K562 (cell line): ENCODE results near the gene SHE. TPM values are rescaled to one million over a fixed set of nuclear protein-coding genes. Genes with fewer than 3 reads are reported as not detected.
A peak's percentile ranks its signal among the peaks of the same experiment; 100 is the strongest.

ENCODE experiments used
- ARID1B ChIP-seq: fragments of 450-650 bp; IDR thresholded peaks from 2 replicates; pipeline ENCODE4 v1.6.1; 2016; ENCODE audit warnings: antibody characterized with exemption, mild to moderate bottlenecking, inconsistent platforms
- CBFA2T2 ChIP-seq: fragments of 450-650 bp; conservative IDR thresholded peaks from 2 replicates; pipeline ENCODE4 v1.6.1; 2017; ENCODE audit warnings: mild to moderate bottlenecking
- NCOR1 ChIP-seq: fragments of 450-650 bp; IDR thresholded peaks from 2 replicates; pipeline ENCODE4 v1.6.1; 2016; ENCODE audit warnings: mild to moderate bottlenecking, moderate library complexity
- NFIC ChIP-seq: fragments of 450-650 bp; IDR thresholded peaks from 2 replicates; pipeline ENCODE4 v1.6.1; 2017; ENCODE audit warnings: mild to moderate bottlenecking, inconsistent platforms
- ZNF324 ChIP-seq: fragments of 250-450 bp; sonication (Bioruptor Pico); IDR thresholded peaks from 2 replicates; pipeline ENCODE4 v1.4.0; 2020; ENCODE audit warnings: mild to moderate bottlenecking
- ZNF445 ChIP-seq: fragments of 250-450 bp; sonication (Bioruptor Pico); IDR thresholded peaks from 2 replicates; pipeline ENCODE4 v1.4.0; 2020; ENCODE audit warnings: low read depth, mild to moderate bottlenecking, moderate library complexity
- polyA plus RNA-seq, 8 experiments: library from polyadenylated mRNA; depleted of rRNA in 4 of 8; stranded (reverse) in 5 of 8; unstranded in 3 of 8; fragments of >200 nt; fragmentation: Nextera tagmentation in 2 of 8; fragmentation: Illumina TruSeq in 1 of 8; extraction: Ambion mirVana in 2 of 8; extraction: Trizol in 1 of 8; gene quantifications; 2 replicates each; pipeline versions ENCODE4 v1.2.1 to v1.2.3, GENCODE V29; 2011 to 2014; ENCODE audit warnings: inconsistent platforms in 1 of 8, missing spikeins in 1 of 8
- total RNA-seq, 7 experiments: library from RNA; depleted of rRNA in 6 of 7; stranded (reverse); fragments of >200 nt in 6 of 7; fragmentation: Illumina TruSeq in 2 of 7; extraction: Trizol in 2 of 7; gene quantifications; 2 replicates each; pipeline versions ENCODE4 v1.2.1 to v1.2.3, GENCODE V29; 2011 to 2021; ENCODE audit warnings: low replicate concordance in 1 of 7
- TF ChIP-seq, protein P1 (sequence below): fragments of 200-600 bp; sonication (generic); IDR thresholded peaks from one replicate; pipeline ENCODE4 v1.6.1; 2012; ENCODE audit warnings: mild to moderate bottlenecking, low read depth, low read length, inconsistent platforms
- TF ChIP-seq, protein P2 (sequence below): fragments of 450-650 bp; IDR thresholded peaks from 2 replicates; pipeline ENCODE4 v1.6.1; 2016
- TF ChIP-seq, protein P3 (sequence below): sonication (generic); formaldehyde crosslinking; IDR thresholded peaks from 2 replicates; pipeline ENCODE4 v1.4.0; 2020; ENCODE audit warnings: mild to moderate bottlenecking, missing genetic modification reagents
- TF ChIP-seq, protein P4 (sequence below), 2 experiments: IDR thresholded peaks in 1 of 2; conservative IDR thresholded peaks in 1 of 2; 2 replicates each; pipeline ENCODE4 v1.6.1; 2016; ENCODE audit warnings: low read depth in 2 of 2, mild to moderate bottlenecking in 1 of 2, missing compliant biosample characterization in 1 of 2, missing genetic modification characterization in 1 of 2, moderate library complexity in 1 of 2

The SHE gene
- total and polyA plus RNA-seq, 9 of the 15 experiments (the other 6 are each of a cell fraction or from before 2014, with no cell fraction given): 0.01 to 0.05 TPM; not detected in 7

DNA sequence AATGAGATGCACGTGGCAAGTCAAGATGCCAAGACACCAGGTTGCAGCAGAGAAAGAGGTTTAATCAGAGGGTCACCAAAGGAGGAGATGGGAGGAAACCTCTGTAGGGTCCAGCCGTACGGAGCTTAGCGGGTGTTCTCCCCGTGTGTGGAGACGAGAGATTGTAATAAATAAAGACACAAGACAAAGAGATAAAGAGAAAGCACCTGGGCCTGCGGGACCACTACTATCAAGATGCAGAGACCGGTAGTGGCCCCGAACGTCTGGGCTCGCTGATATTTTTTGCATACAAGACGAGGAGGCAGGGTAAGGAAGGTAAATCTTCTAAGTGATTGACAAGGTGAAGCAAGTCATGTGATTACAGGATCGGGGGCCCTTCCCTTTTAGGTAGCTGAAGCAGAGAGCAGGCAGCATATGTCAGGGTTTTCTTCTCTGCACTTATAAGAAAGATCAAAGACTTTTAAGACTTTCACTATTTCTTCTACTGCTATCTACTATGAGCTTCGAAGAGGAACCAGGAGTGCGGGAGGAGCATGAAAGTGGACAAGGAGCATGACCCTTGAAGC, 41.4 kb downstream of the SHE start (continued):
- TF ChIP-seq, protein P1, sequence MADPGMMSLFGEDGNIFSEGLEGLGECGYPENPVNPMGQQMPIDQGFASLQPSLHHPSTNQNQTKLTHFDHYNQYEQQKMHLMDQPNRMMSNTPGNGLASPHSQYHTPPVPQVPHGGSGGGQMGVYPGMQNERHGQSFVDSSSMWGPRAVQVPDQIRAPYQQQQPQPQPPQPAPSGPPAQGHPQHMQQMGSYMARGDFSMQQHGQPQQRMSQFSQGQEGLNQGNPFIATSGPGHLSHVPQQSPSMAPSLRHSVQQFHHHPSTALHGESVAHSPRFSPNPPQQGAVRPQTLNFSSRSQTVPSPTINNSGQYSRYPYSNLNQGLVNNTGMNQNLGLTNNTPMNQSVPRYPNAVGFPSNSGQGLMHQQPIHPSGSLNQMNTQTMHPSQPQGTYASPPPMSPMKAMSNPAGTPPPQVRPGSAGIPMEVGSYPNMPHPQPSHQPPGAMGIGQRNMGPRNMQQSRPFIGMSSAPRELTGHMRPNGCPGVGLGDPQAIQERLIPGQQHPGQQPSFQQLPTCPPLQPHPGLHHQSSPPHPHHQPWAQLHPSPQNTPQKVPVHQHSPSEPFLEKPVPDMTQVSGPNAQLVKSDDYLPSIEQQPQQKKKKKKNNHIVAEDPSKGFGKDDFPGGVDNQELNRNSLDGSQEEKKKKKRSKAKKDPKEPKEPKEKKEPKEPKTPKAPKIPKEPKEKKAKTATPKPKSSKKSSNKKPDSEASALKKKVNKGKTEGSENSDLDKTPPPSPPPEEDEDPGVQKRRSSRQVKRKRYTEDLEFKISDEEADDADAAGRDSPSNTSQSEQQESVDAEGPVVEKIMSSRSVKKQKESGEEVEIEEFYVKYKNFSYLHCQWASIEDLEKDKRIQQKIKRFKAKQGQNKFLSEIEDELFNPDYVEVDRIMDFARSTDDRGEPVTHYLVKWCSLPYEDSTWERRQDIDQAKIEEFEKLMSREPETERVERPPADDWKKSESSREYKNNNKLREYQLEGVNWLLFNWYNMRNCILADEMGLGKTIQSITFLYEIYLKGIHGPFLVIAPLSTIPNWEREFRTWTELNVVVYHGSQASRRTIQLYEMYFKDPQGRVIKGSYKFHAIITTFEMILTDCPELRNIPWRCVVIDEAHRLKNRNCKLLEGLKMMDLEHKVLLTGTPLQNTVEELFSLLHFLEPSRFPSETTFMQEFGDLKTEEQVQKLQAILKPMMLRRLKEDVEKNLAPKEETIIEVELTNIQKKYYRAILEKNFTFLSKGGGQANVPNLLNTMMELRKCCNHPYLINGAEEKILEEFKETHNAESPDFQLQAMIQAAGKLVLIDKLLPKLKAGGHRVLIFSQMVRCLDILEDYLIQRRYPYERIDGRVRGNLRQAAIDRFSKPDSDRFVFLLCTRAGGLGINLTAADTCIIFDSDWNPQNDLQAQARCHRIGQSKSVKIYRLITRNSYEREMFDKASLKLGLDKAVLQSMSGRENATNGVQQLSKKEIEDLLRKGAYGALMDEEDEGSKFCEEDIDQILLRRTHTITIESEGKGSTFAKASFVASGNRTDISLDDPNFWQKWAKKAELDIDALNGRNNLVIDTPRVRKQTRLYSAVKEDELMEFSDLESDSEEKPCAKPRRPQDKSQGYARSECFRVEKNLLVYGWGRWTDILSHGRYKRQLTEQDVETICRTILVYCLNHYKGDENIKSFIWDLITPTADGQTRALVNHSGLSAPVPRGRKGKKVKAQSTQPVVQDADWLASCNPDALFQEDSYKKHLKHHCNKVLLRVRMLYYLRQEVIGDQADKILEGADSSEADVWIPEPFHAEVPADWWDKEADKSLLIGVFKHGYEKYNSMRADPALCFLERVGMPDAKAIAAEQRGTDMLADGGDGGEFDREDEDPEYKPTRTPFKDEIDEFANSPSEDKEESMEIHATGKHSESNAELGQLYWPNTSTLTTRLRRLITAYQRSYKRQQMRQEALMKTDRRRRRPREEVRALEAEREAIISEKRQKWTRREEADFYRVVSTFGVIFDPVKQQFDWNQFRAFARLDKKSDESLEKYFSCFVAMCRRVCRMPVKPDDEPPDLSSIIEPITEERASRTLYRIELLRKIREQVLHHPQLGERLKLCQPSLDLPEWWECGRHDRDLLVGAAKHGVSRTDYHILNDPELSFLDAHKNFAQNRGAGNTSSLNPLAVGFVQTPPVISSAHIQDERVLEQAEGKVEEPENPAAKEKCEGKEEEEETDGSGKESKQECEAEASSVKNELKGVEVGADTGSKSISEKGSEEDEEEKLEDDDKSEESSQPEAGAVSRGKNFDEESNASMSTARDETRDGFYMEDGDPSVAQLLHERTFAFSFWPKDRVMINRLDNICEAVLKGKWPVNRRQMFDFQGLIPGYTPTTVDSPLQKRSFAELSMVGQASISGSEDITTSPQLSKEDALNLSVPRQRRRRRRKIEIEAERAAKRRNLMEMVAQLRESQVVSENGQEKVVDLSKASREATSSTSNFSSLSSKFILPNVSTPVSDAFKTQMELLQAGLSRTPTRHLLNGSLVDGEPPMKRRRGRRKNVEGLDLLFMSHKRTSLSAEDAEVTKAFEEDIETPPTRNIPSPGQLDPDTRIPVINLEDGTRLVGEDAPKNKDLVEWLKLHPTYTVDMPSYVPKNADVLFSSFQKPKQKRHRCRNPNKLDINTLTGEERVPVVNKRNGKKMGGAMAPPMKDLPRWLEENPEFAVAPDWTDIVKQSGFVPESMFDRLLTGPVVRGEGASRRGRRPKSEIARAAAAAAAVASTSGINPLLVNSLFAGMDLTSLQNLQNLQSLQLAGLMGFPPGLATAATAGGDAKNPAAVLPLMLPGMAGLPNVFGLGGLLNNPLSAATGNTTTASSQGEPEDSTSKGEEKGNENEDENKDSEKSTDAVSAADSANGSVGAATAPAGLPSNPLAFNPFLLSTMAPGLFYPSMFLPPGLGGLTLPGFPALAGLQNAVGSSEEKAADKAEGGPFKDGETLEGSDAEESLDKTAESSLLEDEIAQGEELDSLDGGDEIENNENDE: no peak
- peak; percentile 37; the same call in 1 of the 2 replicates for TF ChIP-seq NFIC
- peak; percentile 84 for TF ChIP-seq CBFA2T2
- TF ChIP-seq ZNF445 (CRISPR knock-in tag): no peak
- peak; percentile 77 for TF ChIP-seq ARID1B
- peak; percentile 62 for TF ChIP-seq NCOR1
- TF ChIP-seq, protein P2, sequence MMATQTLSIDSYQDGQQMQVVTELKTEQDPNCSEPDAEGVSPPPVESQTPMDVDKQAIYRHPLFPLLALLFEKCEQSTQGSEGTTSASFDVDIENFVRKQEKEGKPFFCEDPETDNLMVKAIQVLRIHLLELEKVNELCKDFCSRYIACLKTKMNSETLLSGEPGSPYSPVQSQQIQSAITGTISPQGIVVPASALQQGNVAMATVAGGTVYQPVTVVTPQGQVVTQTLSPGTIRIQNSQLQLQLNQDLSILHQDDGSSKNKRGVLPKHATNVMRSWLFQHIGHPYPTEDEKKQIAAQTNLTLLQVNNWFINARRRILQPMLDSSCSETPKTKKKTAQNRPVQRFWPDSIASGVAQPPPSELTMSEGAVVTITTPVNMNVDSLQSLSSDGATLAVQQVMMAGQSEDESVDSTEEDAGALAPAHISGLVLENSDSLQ: peak; percentile 78
- TF ChIP-seq, protein P3, sequence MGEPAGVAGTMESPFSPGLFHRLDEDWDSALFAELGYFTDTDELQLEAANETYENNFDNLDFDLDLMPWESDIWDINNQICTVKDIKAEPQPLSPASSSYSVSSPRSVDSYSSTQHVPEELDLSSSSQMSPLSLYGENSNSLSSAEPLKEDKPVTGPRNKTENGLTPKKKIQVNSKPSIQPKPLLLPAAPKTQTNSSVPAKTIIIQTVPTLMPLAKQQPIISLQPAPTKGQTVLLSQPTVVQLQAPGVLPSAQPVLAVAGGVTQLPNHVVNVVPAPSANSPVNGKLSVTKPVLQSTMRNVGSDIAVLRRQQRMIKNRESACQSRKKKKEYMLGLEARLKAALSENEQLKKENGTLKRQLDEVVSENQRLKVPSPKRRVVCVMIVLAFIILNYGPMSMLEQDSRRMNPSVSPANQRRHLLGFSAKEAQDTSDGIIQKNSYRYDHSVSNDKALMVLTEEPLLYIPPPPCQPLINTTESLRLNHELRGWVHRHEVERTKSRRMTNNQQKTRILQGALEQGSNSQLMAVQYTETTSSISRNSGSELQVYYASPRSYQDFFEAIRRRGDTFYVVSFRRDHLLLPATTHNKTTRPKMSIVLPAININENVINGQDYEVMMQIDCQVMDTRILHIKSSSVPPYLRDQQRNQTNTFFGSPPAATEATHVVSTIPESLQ (CRISPR knock-in tag): no peak
- TF ChIP-seq, protein P4, sequence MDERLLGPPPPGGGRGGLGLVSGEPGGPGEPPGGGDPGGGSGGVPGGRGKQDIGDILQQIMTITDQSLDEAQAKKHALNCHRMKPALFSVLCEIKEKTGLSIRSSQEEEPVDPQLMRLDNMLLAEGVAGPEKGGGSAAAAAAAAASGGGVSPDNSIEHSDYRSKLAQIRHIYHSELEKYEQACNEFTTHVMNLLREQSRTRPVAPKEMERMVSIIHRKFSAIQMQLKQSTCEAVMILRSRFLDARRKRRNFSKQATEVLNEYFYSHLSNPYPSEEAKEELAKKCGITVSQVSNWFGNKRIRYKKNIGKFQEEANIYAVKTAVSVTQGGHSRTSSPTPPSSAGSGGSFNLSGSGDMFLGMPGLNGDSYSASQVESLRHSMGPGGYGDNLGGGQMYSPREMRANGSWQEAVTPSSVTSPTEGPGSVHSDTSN (CRISPR knock-in tag; IDR thresholded peaks at IDR 0.05; ENCODE audit: low read depth): no peak
- TF ChIP-seq, protein P4 (tag; conservative IDR thresholded peaks at IDR 0.05; ENCODE audit: low read depth): 0 out of 2 replicates have a peak, but pooled peaks have one; percentile 25
- no peak for TF ChIP-seq ZNF324
